GM23338 (cell line): ENCODE data around the gene RNF217. TPM values are rescaled to one million over a fixed set of nuclear protein-coding genes. Genes with fewer than 3 reads are reported as not detected.

Source experiments
- ATAC-seq: fragments of 200-7000 bp; cut with Tn5 transposase; 3 replicates; pipeline ENCODE4 v1.9.1; 2020
- DNase-seq: peaks from one replicate; pipeline ENCODE4 v3.0.0-alpha.2; 2015; ENCODE audit warnings: low spot score
- H2AFZ ChIP-seq: fragments of 200-600 bp; sonication (generic); 2 replicates; pipeline ENCODE4 v1.8.0; 2016; ENCODE audit warnings: antibody characterized with exemption, mild to moderate bottlenecking, moderate library complexity
- H3F3A ChIP-seq: fragments of 200-600 bp; sonication (generic); replicated peaks from 2 replicates; pipeline ENCODE4 v1.8.0; 2017; ENCODE audit warnings: antibody characterized with exemption, mixed run types, low read depth
- H3K27ac ChIP-seq: fragments of 200-600 bp; sonication (generic); 2 replicates; pipeline ENCODE4 v1.6.1; 2016; ENCODE audit warnings: low read depth
- H3K27me3 ChIP-seq: fragments of 200-600 bp; sonication (generic); 2 replicates; pipeline ENCODE4 v1.8.0; 2016; ENCODE audit warnings: mild to moderate bottlenecking, mixed run types, moderate library complexity; ENCODE audit not compliant: insufficient read depth
- H3K36me3 ChIP-seq: fragments of 200-600 bp; sonication (generic); 2 replicates; pipeline ENCODE4 v1.8.0; 2016; ENCODE audit warnings: mild to moderate bottlenecking; ENCODE audit not compliant: insufficient read depth
- H3K4me1 ChIP-seq: fragments of 200-600 bp; sonication (generic); 2 replicates; pipeline ENCODE4 v1.8.0; 2016; ENCODE audit warnings: mild to moderate bottlenecking, moderate library complexity; ENCODE audit not compliant: insufficient read depth
- H3K4me2 ChIP-seq: fragments of 200-600 bp; sonication (generic); 2 replicates; pipeline ENCODE4 v1.7.1; 2017; ENCODE audit warnings: mixed run types
- H3K4me3 ChIP-seq: fragments of 200-600 bp; sonication (generic); 2 replicates; pipeline ENCODE4 v1.6.1; 2016; ENCODE audit warnings: mixed run types
- H3K79me2 ChIP-seq: fragments of 200-600 bp; sonication (generic); replicated peaks from 2 replicates; pipeline ENCODE4 v1.8.0; 2017; ENCODE audit warnings: mild to moderate bottlenecking; ENCODE audit not compliant: insufficient read depth
- H3K9me2 ChIP-seq: fragments of 200-600 bp; sonication (generic); 2 replicates; pipeline ENCODE4 v1.8.0; 2017; ENCODE audit not compliant: insufficient read depth
- H4K20me1 ChIP-seq: fragments of 200-600 bp; sonication (generic); replicated peaks from 2 replicates; pipeline ENCODE4 v1.8.0; 2017; ENCODE audit warnings: mild to moderate bottlenecking; ENCODE audit not compliant: insufficient read depth
- H3K27ac Mint-ChIP-seq: 2 replicates; pipeline ENCODE4 v1.8.0; 2020; ENCODE audit warnings: inconsistent platforms, mild to moderate bottlenecking, moderate library complexity, mixed read lengths
- H3K27me3 Mint-ChIP-seq: 3 replicates; pipeline ENCODE4 v1.8.0; 2022; ENCODE audit warnings: low read depth, mild to moderate bottlenecking, moderate library complexity, mixed read lengths, inconsistent platforms; ENCODE audit not compliant: insufficient read depth, poor library complexity
- H3K36me3 Mint-ChIP-seq: 3 replicates; pipeline ENCODE4 v1.8.0; 2021; ENCODE audit warnings: low read depth, mild to moderate bottlenecking, inconsistent platforms, moderate library complexity, mixed read lengths
- H3K4me1 Mint-ChIP-seq: 3 replicates; pipeline ENCODE4 v1.8.0; 2020; ENCODE audit warnings: mild to moderate bottlenecking, inconsistent platforms, mixed read lengths
- H3K4me3 Mint-ChIP-seq: 3 replicates; pipeline ENCODE4 v1.8.0; 2021; ENCODE audit warnings: moderate library complexity, mild to moderate bottlenecking, inconsistent platforms, mixed read lengths
- H3K9me3 Mint-ChIP-seq: 3 replicates; pipeline ENCODE4 v1.8.0; 2020; ENCODE audit warnings: moderate library complexity, mild to moderate bottlenecking, inconsistent platforms, mixed read lengths
- CREB1 ChIP-seq: fragments of 250-450 bp; sonication (Bioruptor Pico); IDR thresholded peaks from 2 replicates; pipeline ENCODE4 v1.5.0; 2020; ENCODE audit warnings: low read depth, mild to moderate bottlenecking, moderate library complexity
- CTCF ChIP-seq, 2 experiments: fragments of 200-600 bp in 1 of 2; sonication (generic) in 1 of 2; conservative IDR thresholded peaks; 2 replicates each; pipeline versions ENCODE4 v1.5.1 to v1.6.1; 2016 to 2017; ENCODE audit warnings: antibody characterized with exemption in 2 of 2, low read depth in 2 of 2, mild to moderate bottlenecking in 2 of 2, moderate library complexity in 1 of 2
- EZH2phosphoT487 ChIP-seq: fragments of 200-600 bp; sonication (generic); IDR thresholded peaks from one replicate; pipeline ENCODE4 v1.8.1; 2018; ENCODE audit warnings: antibody characterized with exemption; ENCODE audit not compliant: unreplicated experiment
- JUNB ChIP-seq: IDR thresholded peaks from one replicate; pipeline ENCODE4 v1.6.1; 2016; ENCODE audit warnings: antibody characterized with exemption; ENCODE audit not compliant: unreplicated experiment
- NANOG ChIP-seq: IDR thresholded peaks from 2 replicates; pipeline ENCODE4 v1.6.1; 2016; ENCODE audit warnings: antibody characterized with exemption, borderline replicate concordance
- REST ChIP-seq: IDR thresholded peaks from one replicate; pipeline ENCODE4 v1.6.1; 2018; ENCODE audit warnings: antibody characterized with exemption; ENCODE audit not compliant: unreplicated experiment
- STAT1 ChIP-seq: IDR thresholded peaks from one replicate; pipeline ENCODE4 v1.6.1; 2016; ENCODE audit warnings: antibody characterized with exemption; ENCODE audit not compliant: unreplicated experiment
- polyA plus RNA-seq: library from polyadenylated mRNA; unstranded; fragments of >200 nt; fragmentation: Nextera tagmentation; extraction: Ambion mirVana; gene quantifications from 2 replicates; pipeline ENCODE4 v1.2.1, GENCODE V29; 2016
- total RNA-seq: library from RNA; depleted of rRNA; stranded (reverse); fragments of >200 nt; shearing (Covaris generic); gene quantifications from 2 replicates; pipeline ENCODE4 v1.2.3, GENCODE V29; 2014

Gene RNF217
- total and polyA plus RNA-seq, 2 experiments from 2014 or later: 1.7 to 6.2 TPM

GRCh38 chr6:125022391-125022989 lies 60.3 kb downstream of the RNF217 start:
- TF ChIP-seq CREB1 (CRISPR knock-in tag) (no peak), REST (no peak), CTCF (conservative IDR thresholded peaks at IDR 0.05; ENCODE audit: low read depth in 2 of 2) (no peak), STAT1 (no peak), JUNB (no peak), EZH2phosphoT487 (no peak), NANOG (no peak)
- no peak overlapping the region for H3K27ac Mint-ChIP-seq
- Histone ChIP-seq H3K79me2 (no peaks in the 10 kb centered on the region), H3F3A (no peaks in the 10 kb centered on the region), H2AFZ (no peak overlapping the region), H3K27me3 (no peaks in the 10 kb centered on the region), H3K4me1 (peaks cover 26% of the 10 kb centered on the region), H4K20me1 (no peaks in the 10 kb centered on the region), H3K4me3 (no peak overlapping the region), H3K27ac (no peak overlapping the region), H3K36me3 (no peaks in the 10 kb centered on the region), H3K4me2 (no peak overlapping the region), H3K9me2 (no peaks in the 10 kb centered on the region)
- H3K9me3 Mint-ChIP-seq: no peaks in the 10 kb centered on the region
- ATAC-seq (no peak), DNase-seq (no peak)
- no peak overlapping the region for H3K4me3 Mint-ChIP-seq
- H3K36me3 Mint-ChIP-seq: no peaks in the 10 kb centered on the region; the same call in 2 of the 3 replicates
- H3K4me1 Mint-ChIP-seq: peaks cover 27% of the 10 kb centered on the region
- H3K27me3 Mint-ChIP-seq: no peaks in the 10 kb centered on the region

- H3F3A ChIP-seq: no peaks in the 10 kb centered on the region
- no peak overlapping the region for H3K4me3 ChIP-seq
- peaks cover 4% of the 10 kb centered on the region for H3K4me1 ChIP-seq
- H3K9me3 Mint-ChIP-seq: no peaks in the 10 kb centered on the region
- no peaks in the 10 kb centered on the region for H3K36me3 ChIP-seq
- no peak overlapping the region for H2AFZ ChIP-seq
- no peaks in the 10 kb centered on the region for H3K9me2 ChIP-seq
- H3K27me3 ChIP-seq: no peaks in the 10 kb centered on the region
- DNase-seq (no peak), ATAC-seq (no peak)
- H3K4me1 Mint-ChIP-seq: peaks cover 8% of the 10 kb centered on the region; the same call in 2 of the 3 replicates
- no peak overlapping the region for H3K27ac Mint-ChIP-seq
- no peaks in the 10 kb centered on the region; the same call in 2 of the 3 replicates for H3K36me3 Mint-ChIP-seq
- no peaks in the 10 kb centered on the region for H4K20me1 ChIP-seq
- TF ChIP-seq JUNB: no peak
- no peak for TF ChIP-seq REST
- no peak overlapping the region for H3K27ac ChIP-seq
- H3K4me2 ChIP-seq: no peak overlapping the region
- H3K27me3 Mint-ChIP-seq: peaks cover 1% of the 10 kb centered on the region
- H3K4me3 Mint-ChIP-seq: no peak overlapping the region
- H3K79me2 ChIP-seq: no peaks in the 10 kb centered on the region
These were observed 63.1 kb downstream of the RNF217 start for GRCh38 chr6:125025164-125025854.
